ENCODE data around the gene CLSTN2.

The CLSTN2 gene

DNA sequence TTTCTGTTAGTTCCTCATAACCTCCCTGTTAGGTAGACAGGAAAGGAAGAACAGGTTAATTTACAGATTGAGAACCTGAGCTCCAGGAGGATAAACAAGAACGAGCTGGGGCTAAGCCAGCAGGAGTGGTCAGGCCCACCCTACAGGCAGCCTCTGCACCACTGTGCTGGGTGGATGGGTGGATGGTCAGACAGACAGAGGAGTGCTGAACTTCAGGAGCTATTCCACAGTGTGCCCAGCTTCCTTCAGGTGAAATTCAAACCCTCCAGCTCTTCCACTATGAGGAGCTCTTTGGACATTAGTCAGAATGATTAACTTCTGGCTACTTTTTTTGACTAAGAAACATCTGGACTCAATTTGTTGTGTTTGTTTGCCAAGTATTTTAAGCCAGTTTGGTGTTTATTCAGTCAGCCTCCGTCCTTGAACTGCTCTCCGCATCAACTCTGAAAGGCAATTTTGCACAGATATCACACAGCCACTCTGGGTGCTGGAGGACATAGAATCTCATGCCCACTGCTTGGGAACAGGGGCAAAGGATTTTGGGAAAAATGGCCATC lies 361.9 kb downstream of the CLSTN2 start:
- no peak for DNase-seq

GRCh38 chr3:140298043-140298442 lies 363.1 kb downstream of the CLSTN2 start:
- DNase-seq: no peak

GRCh38 chr3:140298569-140299070 lies 363.6 kb downstream of the CLSTN2 start:
- no peak for DNase-seq

- no peak for DNase-seq
These were observed 368.9 kb downstream of the CLSTN2 start for GRCh38 chr3:140303875-140304274.

GRCh38 chr3:140308535-140308934 lies 373.6 kb downstream of the CLSTN2 start:
- DNase-seq: no peak

GRCh38 chr3:140311428-140311827 lies 376.4 kb downstream of the CLSTN2 start:
- DNase-seq: no peak

DNA sequence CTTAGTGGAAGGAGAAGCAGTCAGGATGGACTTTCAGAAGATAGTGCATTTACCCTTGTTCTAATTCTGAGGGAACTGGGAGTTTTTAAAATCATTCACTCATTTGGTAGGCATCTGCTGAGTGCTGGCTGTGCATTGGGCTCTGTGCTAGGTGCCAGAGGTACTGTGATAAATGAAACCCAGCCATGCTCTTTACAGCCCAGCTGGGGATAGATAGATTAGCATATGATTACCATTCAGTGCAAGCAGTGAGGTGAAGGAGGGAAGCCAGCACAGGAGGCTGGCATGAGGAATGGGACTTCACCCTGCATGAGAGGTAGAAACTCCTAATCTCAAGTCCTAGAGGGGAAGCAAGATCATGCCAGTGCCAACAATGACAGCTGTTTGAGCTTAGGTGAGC lies 381.0 kb downstream of the CLSTN2 start:
- no peak for DNase-seq

GRCh38 chr3:140316466-140316865 lies 381.5 kb downstream of the CLSTN2 start:
- no peak for DNase-seq

DNA sequence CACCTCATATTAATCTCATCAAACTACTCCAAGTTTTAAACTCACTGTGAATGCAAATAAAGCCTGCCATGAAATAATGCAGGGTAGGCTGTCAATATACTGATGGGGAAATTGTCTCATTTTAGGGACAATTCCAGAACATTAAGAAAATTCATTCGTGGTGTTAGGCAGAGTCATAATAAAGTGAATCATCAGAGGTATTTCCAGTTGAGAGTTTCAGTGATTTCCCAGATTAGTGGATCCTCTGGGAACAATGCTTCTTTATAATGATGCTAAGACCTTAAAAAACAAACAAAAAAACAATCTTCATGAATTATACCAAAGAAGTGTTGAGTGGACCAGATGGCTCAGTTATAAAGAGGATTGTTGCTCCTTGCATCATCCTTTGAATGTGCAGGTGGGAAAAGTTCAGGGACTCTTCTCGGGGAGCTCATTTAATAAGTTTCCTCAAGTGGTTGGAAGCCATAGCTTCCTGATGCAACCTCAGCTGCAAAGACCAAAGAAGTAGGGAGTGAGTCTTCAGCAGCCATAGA lies 381.9 kb downstream of the CLSTN2 start:
- DNase-seq: no peak

DNA sequence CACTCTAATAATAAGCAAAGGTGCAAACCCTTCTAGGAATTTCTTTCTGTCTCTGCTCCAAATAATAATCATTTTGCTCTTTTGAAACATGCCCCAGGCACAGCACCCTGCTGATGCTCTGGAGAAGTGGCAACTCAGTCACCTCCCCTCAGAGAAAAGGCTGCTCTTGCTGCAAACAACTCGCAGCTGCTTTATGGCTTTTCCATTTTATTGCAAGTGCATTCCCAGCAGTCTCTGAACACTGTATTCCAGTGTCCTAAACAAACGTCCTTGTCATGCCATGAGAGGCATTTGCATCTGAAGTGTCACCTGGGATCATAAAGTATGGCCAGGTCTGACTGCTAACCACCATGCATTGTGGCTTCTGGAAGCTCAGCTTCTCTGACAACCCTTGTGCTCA lies 384.8 kb downstream of the CLSTN2 start:
- DNase-seq: no peak

- DNase-seq: no peak
These were observed 388.6 kb downstream of the CLSTN2 start for GRCh38 chr3:140323561-140323960.

- DNase-seq: no peak
These were observed 397.1 kb downstream of the CLSTN2 start for GRCh38 chr3:140332131-140332530.

- DNase-seq: no peak
These were observed 399.3 kb downstream of the CLSTN2 start for GRCh38 chr3:140334132-140334929.

DNA sequence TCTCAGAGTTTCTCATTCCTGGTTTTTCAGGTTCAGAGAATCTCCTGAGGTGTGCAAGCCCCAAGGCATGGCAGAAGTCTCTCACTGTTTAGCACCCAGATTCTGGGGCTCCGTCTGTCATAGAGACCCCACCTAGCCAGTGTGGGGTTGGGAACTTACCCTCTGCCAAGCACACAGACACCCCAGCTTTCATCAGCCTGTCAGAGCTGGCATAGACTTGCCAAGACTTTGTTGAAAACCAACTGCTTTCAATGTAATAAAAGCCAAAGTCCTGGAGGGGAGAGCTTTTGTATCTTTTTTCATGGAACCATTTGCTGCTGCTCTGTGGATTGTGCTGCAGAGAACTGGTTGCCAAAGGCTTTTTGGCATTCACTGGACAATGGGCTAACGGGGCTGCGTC lies 401.5 kb downstream of the CLSTN2 start:
- no peak for DNase-seq

DNA sequence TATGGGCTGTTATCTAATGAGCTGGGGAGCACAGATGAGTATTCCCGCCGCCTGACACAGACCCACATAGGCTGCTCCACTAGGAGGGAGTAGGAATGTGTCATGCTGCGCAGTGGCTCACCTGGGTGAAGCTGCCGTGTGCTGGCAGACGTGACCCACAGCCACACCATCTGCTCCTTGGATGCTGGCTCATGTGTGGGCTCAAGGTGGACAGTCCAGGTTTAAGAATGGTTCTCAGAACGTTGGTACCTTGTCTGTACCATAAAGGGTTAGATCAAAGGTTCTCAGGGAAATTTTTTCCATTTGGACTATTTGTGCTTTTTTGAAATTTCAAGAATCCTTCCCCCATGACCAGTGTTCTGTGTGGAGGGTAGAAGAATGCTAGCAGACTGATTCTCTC lies 403.9 kb downstream of the CLSTN2 start:
- DNase-seq: no peak

GRCh38 chr3:140341203-140341602 lies 406.2 kb downstream of the CLSTN2 start:
- no peak for DNase-seq

DNA sequence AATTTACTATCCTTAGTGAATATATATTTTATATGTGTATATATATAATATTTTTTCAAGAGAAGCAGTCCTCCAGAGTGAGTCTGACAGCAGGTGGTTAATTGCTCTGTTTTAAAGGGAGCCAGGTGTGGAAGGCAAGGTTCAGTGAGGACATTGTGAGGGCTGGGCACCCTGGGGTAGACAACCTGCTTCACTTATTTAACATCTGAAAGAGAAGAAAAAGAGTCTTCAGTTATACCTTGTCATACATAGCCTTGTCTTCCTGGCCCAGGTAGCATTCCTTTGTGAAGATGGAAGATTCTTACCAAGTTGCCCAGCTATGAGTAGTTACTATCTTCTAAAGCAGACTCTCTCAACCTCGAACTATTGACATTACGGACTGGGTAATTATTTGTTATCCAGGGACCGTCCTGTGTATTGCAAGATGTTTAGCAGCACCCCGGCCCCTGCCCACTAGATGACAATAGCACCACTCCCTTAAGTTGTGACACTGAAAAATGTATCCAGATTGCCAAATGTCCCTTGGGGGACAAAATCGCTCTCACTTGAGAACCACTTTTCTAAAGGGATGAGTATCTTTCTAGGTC lies 406.9 kb downstream of the CLSTN2 start:
- DNase-seq: no peak

DNA sequence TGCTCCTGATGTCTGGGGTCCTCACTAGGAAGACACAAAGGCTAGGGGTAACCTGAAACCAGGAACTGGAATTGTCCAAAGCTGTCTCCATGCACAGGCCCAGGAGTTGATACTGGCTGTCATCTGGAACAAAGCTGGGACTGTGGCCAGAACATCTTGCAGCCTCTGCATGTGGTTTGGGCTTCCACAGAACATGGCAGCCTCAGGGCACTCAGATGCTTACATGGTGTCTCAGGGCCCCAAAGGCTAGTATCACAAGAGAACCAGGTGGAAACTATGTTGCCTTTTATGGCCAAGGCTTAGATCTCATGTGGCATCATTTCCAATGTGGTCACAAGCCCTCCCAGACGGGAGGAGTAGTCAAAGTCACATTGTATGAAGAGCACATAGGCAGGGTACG lies 407.7 kb downstream of the CLSTN2 start:
- no peak for DNase-seq

- DNase-seq: no peak
These were observed 408.5 kb downstream of the CLSTN2 start for GRCh38 chr3:140343211-140344081.

DNA sequence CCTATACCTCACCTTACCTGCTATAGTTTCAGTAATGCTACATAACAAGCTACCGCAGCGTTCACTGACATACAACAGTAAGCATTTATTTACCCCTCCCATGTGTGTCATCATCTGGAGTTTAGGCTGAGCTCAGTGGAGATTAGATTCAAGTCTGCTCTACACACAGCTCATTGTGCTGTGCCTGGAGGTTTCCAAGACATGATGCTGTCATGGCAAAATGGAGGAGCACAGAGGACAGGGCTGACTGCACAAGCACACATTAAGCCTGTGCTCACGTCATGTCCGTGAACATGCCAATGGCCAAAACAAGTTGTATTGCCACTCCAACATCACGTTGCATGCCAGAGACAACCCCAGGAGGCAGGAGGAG lies 409.1 kb downstream of the CLSTN2 start:
- no peak for DNase-seq

GRCh38 chr3:140344601-140345205 lies 409.7 kb downstream of the CLSTN2 start:
- DNase-seq: no peak

GRCh38 chr3:140347151-140347550 lies 412.2 kb downstream of the CLSTN2 start:
- no peak for DNase-seq

DNA sequence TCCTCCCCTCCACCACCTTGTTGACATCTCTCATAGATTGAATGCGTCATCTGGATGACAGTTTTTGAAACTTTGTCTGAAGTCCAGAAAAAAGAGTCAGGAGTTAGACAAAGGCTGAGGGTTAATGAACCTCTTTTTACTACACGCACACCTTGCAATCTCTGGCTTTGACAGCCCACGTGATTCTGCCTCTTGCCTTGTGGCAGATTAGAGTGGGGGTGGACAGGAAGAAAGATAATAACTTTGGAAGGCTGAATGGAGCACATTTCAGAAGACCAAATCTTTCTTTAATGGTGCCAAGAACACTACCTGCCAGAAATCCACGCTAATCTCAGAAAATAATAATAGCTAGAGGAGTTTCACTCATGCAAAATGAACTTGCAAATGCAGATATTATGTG lies 415.0 kb downstream of the CLSTN2 start:
- no peak for DNase-seq
